ENCODE data around the gene ADPRH.

DNA sequence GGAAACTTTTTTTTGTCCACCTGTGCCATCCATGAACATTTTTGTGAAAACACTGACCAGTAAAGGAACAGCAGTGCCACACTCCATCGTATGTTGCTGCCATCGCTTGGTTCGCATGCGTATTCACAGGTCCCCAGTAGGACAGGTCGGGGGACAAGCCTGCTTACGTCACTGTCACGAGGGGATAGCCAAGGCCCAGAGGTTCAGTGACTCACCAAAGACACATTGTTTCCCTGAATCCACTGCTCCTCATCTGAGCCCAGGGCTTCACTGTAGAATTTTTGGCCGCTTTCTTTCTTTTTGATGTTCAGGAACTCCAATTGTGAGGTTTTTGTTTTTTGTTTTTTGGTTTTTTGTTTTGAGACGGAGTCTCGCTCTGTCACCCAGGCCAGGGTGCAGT, 5.9 kb downstream of the ADPRH start:
- TF ChIP-seq, protein P1, sequence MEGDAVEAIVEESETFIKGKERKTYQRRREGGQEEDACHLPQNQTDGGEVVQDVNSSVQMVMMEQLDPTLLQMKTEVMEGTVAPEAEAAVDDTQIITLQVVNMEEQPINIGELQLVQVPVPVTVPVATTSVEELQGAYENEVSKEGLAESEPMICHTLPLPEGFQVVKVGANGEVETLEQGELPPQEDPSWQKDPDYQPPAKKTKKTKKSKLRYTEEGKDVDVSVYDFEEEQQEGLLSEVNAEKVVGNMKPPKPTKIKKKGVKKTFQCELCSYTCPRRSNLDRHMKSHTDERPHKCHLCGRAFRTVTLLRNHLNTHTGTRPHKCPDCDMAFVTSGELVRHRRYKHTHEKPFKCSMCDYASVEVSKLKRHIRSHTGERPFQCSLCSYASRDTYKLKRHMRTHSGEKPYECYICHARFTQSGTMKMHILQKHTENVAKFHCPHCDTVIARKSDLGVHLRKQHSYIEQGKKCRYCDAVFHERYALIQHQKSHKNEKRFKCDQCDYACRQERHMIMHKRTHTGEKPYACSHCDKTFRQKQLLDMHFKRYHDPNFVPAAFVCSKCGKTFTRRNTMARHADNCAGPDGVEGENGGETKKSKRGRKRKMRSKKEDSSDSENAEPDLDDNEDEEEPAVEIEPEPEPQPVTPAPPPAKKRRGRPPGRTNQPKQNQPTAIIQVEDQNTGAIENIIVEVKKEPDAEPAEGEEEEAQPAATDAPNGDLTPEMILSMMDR (IDR thresholded peaks at IDR 0.05; ENCODE audit: low read length): no peak
- TF ChIP-seq EZH2 (IDR thresholded peaks at IDR 0.05; ENCODE audit: borderline replicate concordance, low read length): no peak

Measured in OCI-LY1 (cell line).